ENCODE data around the gene VTN. TPM values are rescaled to one million over a fixed set of nuclear protein-coding genes. Genes with fewer than 3 reads are reported as not detected.

VTN gene
- total RNA-seq, 5 donors from 2014 or later (not counting 1 experiment from before 2014, with no cell fraction given): 0.50 to 1.9 (median 1.2) TPM

DNA sequence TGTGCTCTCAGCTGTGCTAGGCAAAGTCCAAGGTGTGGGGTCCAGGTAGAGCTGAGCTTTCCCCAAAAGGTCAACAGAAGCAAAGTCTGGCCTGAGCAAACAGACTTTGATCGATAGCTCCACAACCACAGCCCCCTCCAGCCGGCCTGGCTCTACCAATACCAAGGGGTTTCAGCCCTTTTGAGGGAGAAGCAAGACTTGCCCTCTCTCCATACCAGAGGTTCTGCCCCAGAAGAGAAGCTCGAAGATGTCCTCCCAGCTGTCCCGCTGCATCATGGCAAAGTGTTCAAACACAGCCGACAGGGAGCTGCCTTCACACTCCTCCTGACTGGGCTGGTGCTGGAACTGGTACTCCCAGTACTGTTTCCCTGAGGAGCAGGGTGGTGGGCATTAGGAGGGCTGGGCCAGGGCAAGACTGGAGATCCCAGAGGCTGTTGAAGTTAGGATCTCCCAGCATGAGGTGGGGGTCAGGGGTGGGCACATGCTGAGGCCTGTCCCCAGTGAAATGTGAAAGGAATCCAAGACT is 1.7 kb downstream of the VTN start:
- Histone ChIP-seq H3K36me3 (ENCODE audit: control insufficient read depth in 2 of 2, extremely low read depth in 1 of 2, insufficient read depth in 1 of 2, low read length in 1 of 2) (peaks cover 3 to 11% of the 10 kb centered on the region in 2 donors), H3K4me3 (ENCODE audit: control insufficient read depth in 1 of 2, extremely low read depth in 1 of 2, low read length in 1 of 2) (no peak overlapping the region), H3K27me3 (replicated peaks in 1 of 2; ENCODE audit: control insufficient read depth in 2 of 2, extremely low read depth in 1 of 2, insufficient read depth in 2 of 2, low read length in 1 of 2) (no peaks in the 10 kb centered on the region), H3K4me1 (ENCODE audit: control insufficient read depth in 1 of 2, extremely low read depth in 1 of 2, insufficient read depth in 2 of 2, low read length in 2 of 2) (peaks cover 5 to 21% of the 10 kb centered on the region in 2 experiments), H3K9me3 (no peaks in the 10 kb centered on the region), H3K27ac (ENCODE audit: low read length) (no peak overlapping the region)
- no peak overlapping the region for H3K4me3 Mint-ChIP-seq
- no peaks in the 10 kb centered on the region for H3K9me3 Mint-ChIP-seq
- DNase-seq: no peak
- POLR2A ChIA-PET: no interaction called here
- H3K27ac Mint-ChIP-seq: no peak overlapping the region
- peaks cover 3% of the 10 kb centered on the region for H3K36me3 Mint-ChIP-seq
- 88% methylated on average over 4 of the region's 5 CpGs for WGBS (ENCODE audit: insufficient coverage)
- ATAC-seq (replicated peaks in 1 of 4): no peak
- peaks cover 12 to 16% (median 16%) of the 10 kb centered on the region in 3 donors for H3K4me1 Mint-ChIP-seq
- CTCF ChIA-PET: no interaction called here
- H3K27me3 Mint-ChIP-seq: no peaks in the 10 kb centered on the region

DNA sequence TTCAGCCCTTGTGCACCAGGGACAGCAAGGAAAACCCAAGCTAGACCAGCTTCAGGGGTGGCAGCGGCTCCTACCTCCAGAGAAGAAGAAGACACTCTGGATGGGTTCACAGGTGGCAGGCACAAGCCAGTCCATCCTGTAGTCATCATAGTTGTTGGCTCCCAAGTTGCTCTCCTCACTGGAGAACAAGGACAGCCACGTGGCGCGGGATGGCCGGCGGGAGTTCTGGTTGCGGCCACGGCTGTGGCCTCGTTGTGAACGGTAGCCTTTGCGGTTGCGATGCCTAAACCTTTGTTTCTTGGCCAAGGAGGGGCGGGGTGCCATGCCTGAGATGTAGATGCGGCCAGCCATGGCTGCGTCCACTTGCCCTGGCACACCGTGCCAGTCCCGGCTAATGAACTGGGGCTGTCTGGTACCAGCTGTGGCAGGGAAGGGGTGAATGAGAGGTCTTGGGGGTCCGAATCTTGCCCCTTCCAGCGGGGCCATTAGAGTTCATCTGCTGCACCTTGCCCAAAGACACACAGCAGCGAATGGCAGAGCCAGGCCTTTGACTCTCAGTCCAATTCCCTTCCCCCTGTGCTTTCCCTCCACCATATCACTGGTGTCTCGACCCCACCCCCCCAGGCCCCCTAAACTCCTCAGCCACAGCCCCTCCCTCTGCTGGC is 2.3 kb downstream of the VTN start:
- 89% methylated on average over 19 of the region's 21 CpGs for WGBS (ENCODE audit: insufficient coverage)

DNA sequence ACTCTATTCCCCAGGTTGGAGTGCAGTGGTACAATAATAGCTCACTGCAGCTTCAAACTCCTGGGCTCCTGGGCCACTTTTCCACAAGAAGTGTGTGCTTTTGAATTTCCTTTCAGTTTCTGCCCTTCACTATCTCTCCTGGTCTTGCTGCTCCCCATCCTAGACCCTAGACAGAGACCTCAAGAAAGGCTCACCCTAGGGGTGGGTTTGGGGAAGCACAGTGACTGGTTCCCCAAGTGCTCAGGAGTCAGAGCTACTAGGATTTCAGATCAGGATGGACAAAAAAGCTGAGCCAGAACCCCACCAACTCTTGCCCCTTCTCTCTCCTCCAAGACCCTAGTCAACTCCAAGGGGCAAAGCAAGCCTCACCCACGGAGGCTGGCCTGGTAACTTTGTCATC is 3.5 kb downstream of the VTN start:
- peaks cover 4% of the 10 kb centered on the region for H3K36me3 Mint-ChIP-seq
- no peak for DNase-seq
- H3K4me1 Mint-ChIP-seq: peaks cover 4 to 5% (median 4%) of the 10 kb centered on the region in 3 donors
- Histone ChIP-seq H3K27ac (ENCODE audit: low read length) (no peak overlapping the region), H3K27me3 (replicated peaks in 1 of 2; ENCODE audit: control insufficient read depth in 2 of 2, extremely low read depth in 1 of 2, insufficient read depth in 2 of 2, low read length in 1 of 2) (no peaks in the 10 kb centered on the region), H3K36me3 (ENCODE audit: control insufficient read depth in 2 of 2, extremely low read depth in 1 of 2, insufficient read depth in 1 of 2, low read length in 1 of 2) (peaks cover 4 to 26% of the 10 kb centered on the region in 2 donors), H3K4me3 (ENCODE audit: control insufficient read depth in 1 of 2, extremely low read depth in 1 of 2, low read length in 1 of 2) (no peak overlapping the region), H3K4me1 (ENCODE audit: control insufficient read depth in 1 of 2, extremely low read depth in 1 of 2, insufficient read depth in 2 of 2, low read length in 2 of 2) (peaks cover 0 to 6% of the 10 kb centered on the region in 2 experiments), H3K9me3 (no peaks in the 10 kb centered on the region)
- WGBS (ENCODE audit: insufficient coverage): no CpG with 5 or more reads among the region's 1 CpG
- no peak for ATAC-seq (replicated peaks in 1 of 4)
- CTCF ChIA-PET: no interaction called here
- H3K9me3 Mint-ChIP-seq: no peaks in the 10 kb centered on the region
- H3K4me3 Mint-ChIP-seq: no peak overlapping the region
- no peak overlapping the region for H3K27ac Mint-ChIP-seq
- H3K27me3 Mint-ChIP-seq: no peaks in the 10 kb centered on the region
- POLR2A ChIA-PET: interaction anchor here in 1 of 2 donors (0.7 kb wide), 1 partner anchor 22 kb away, joined by 3 read pairs; no protein-coding TSS in a partner anchor

More for the DNA sequence above, 2.3 kb downstream of the VTN start:
- Histone ChIP-seq H3K9me3 (no peaks in the 10 kb centered on the region), H3K4me1 (ENCODE audit: control insufficient read depth in 1 of 2, extremely low read depth in 1 of 2, insufficient read depth in 2 of 2, low read length in 2 of 2) (peaks cover 5 to 16% of the 10 kb centered on the region in 2 experiments), H3K4me3 (ENCODE audit: control insufficient read depth in 1 of 2, extremely low read depth in 1 of 2, low read length in 1 of 2) (no peak overlapping the region), H3K27me3 (replicated peaks in 1 of 2; ENCODE audit: control insufficient read depth in 2 of 2, extremely low read depth in 1 of 2, insufficient read depth in 2 of 2, low read length in 1 of 2) (no peaks in the 10 kb centered on the region), H3K36me3 (ENCODE audit: control insufficient read depth in 2 of 2, extremely low read depth in 1 of 2, insufficient read depth in 1 of 2, low read length in 1 of 2) (peaks cover 3 to 16% of the 10 kb centered on the region in 2 donors), H3K27ac (ENCODE audit: low read length) (no peak overlapping the region)
- H3K27ac Mint-ChIP-seq: no peak overlapping the region
- no peak overlapping the region for H3K4me3 Mint-ChIP-seq
- ChIA-PET POLR2A (no interaction called here), CTCF (no interaction called here)
- no peak for ATAC-seq (replicated peaks in 1 of 4)
- no peaks in the 10 kb centered on the region for H3K9me3 Mint-ChIP-seq
- no peak for DNase-seq
- H3K36me3 Mint-ChIP-seq: peaks cover 4% of the 10 kb centered on the region
- H3K27me3 Mint-ChIP-seq: no peaks in the 10 kb centered on the region
- H3K4me1 Mint-ChIP-seq: peaks cover 6 to 10% (median 10%) of the 10 kb centered on the region in 3 donors

DNA sequence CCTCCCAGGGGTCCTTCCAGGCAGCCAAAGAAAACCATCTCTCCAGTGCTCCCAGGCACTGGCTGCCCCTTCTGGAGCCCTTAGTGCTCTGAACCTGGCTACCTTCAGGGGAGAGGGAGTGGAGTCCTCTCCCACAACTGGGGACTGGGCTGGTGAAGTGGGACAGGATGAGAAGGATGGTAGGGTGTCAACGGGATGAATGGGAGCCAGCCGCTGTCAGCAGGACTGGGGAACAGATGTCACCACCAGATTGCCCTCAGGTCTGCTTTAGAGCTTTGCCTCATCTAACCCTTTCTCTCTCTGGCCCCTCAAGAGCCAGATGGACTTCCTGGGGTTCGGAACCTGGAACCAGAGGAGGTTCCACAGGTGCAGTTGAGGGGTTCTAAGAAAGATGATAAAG is 4.6 kb downstream of the VTN start:
- H3K27ac Mint-ChIP-seq: no peak overlapping the region
- Histone ChIP-seq H3K4me1 (ENCODE audit: control insufficient read depth in 1 of 2, extremely low read depth in 1 of 2, insufficient read depth in 2 of 2, low read length in 2 of 2) (no peaks in the 10 kb centered on the region), H3K4me3 (ENCODE audit: control insufficient read depth in 1 of 2, extremely low read depth in 1 of 2, low read length in 1 of 2) (no peak overlapping the region), H3K9me3 (no peaks in the 10 kb centered on the region), H3K27me3 (replicated peaks in 1 of 2; ENCODE audit: control insufficient read depth in 2 of 2, extremely low read depth in 1 of 2, insufficient read depth in 2 of 2, low read length in 1 of 2) (no peaks in the 10 kb centered on the region), H3K27ac (ENCODE audit: low read length) (no peak overlapping the region), H3K36me3 (ENCODE audit: control insufficient read depth in 2 of 2, extremely low read depth in 1 of 2, insufficient read depth in 1 of 2, low read length in 1 of 2) (peaks cover 11 to 38% of the 10 kb centered on the region in 2 donors)
- POLR2A ChIA-PET: no interaction called here
- no CpG with 5 or more reads among the region's 3 CpGs for WGBS (ENCODE audit: insufficient coverage)
- H3K9me3 Mint-ChIP-seq: no peaks in the 10 kb centered on the region
- no peaks in the 10 kb centered on the region for H3K27me3 Mint-ChIP-seq
- ATAC-seq (replicated peaks in 1 of 4): no peak
- no peaks in the 10 kb centered on the region for H3K4me1 Mint-ChIP-seq
- no peak overlapping the region for H3K4me3 Mint-ChIP-seq
- no peak for DNase-seq
- CTCF ChIA-PET: no interaction called here
- H3K36me3 Mint-ChIP-seq: peaks cover 16% of the 10 kb centered on the region

DNA sequence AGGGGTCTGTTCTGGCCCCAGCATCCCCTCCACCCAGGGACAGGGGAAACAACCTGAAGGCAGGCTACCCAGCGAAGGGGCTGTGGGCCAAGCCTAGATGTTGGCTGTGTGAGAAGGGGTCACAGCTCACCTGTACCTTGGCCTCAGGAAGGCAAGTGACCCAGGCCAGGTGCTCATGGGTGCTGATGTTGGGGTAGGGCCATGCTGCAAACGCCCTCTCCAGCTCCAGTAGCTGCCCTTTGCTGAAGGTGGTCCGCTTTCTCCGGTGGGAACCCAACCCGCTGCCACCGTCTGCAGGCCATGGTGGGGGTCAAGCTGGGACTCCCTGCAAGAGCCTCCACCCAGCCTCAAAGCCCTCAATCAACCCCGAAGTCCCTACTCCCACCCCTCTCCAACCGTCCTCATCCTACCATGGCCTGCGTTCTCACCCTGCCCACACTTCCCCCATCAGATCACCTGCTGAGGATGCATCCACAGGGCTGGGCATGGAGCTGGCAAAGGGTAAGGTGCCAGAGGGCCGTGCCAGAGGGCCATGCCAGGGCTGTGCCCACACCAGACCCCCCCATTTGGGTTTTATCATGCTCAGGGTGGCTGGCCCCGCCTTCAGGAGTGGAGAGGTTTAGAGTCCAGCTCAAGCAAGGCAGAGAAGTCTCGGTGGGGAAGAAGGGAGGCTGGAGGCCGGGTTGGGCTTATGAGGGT is 5.3 kb downstream of the VTN start, which contains the start of gene SEBOX:
Gene SEBOX, minus strand, starts transcription at position 535 of the 699 bp plus-strand sequence. Its CDS starts 48 bp downstream, at position 487.
- Mint-ChIP-seq H3K4me3 (no peak within 1 kb of the TSS), H3K27ac (no peak within 1 kb of the TSS)
- CTCF ChIA-PET: no interaction called here

DNA sequence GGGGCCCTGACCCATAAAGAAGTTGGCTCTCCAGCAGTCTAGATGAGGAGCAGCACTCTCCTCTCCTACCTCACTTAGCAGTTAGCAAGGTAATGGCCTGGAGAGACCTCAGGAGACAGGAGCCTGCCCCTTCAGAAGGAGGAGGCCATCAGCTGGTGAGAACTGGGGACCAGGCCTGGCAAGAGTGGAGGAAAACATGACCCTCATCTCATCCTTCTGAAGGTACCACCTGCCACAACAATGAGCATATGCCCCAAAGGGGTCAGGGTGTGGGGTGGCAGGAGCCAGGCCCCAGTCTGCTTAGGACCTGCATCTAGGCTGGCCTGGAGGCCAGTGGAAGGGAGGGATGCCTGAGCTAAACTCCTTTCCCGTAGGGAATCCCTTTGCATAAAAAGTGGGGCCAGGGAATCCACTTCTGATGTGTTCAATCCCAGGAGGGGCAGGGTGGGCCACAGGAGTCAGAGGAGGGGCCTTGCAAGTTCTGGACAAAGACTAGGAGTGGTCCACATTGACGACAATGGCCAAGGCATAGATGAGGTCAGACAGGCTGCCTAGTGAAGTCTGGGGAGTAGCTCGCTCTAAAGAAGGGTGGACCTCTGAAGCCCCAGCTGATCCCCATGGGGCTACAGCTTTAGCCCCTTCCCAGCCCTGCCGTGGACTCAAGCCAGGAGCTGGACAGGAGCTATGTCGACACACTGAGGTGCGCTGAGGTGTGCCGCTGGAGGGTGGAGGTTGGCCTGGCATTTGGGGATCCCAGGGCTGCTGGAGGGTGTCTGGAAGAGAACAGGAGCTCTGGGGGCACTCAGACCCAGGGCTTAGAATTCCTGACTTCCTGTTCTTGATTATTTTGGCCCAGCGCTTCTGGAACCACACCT is 6.1 kb downstream of the VTN start:
- no peaks in the 10 kb centered on the region for H3K4me1 ChIP-seq (ENCODE audit: control insufficient read depth in 1 of 2, extremely low read depth in 1 of 2, insufficient read depth in 2 of 2, low read length in 2 of 2)
- no peak overlapping the region for H3K4me3 Mint-ChIP-seq
- H3K9me3 ChIP-seq: no peaks in the 10 kb centered on the region
- peaks cover 0 to 3% (median 3%) of the 10 kb centered on the region in 3 donors for H3K4me1 Mint-ChIP-seq
- no peaks in the 10 kb centered on the region for H3K27me3 Mint-ChIP-seq
- H3K27ac Mint-ChIP-seq: no peak overlapping the region
- CTCF ChIA-PET: no interaction called here
- 96% methylated on average over 6 of the region's 8 CpGs for WGBS (ENCODE audit: insufficient coverage)
- no peaks in the 10 kb centered on the region for H3K27me3 ChIP-seq (replicated peaks in 1 of 2; ENCODE audit: control insufficient read depth in 2 of 2, extremely low read depth in 1 of 2, insufficient read depth in 2 of 2, low read length in 1 of 2)
- H3K27ac ChIP-seq (ENCODE audit: low read length): no peak overlapping the region
- POLR2A ChIA-PET: interaction anchor here in 1 of 2 donors (0.6 kb wide), 1 partner anchor 189 kb away, joined by 3 read pairs; no protein-coding TSS in a partner anchor
- H3K36me3 ChIP-seq (ENCODE audit: control insufficient read depth in 2 of 2, extremely low read depth in 1 of 2, insufficient read depth in 1 of 2, low read length in 1 of 2): peaks cover 14 to 52% of the 10 kb centered on the region in 2 donors
- ATAC-seq (replicated peaks in 1 of 4) (no peak), DNase-seq (no peak)
- H3K9me3 Mint-ChIP-seq: no peaks in the 10 kb centered on the region
- H3K36me3 Mint-ChIP-seq: peaks cover 19% of the 10 kb centered on the region
- H3K4me3 ChIP-seq (ENCODE audit: control insufficient read depth in 1 of 2, extremely low read depth in 1 of 2, low read length in 1 of 2): no peak overlapping the region

More for the DNA sequence above, 5.3 kb downstream of the VTN start, which contains the start of gene SEBOX:
- H3K27ac ChIP-seq (ENCODE audit: low read length): no peak within 1 kb of the TSS
- ATAC-seq (replicated peaks in 1 of 4) (no peak), DNase-seq (no peak)
- peaks cover 11 to 44% of the 10 kb centered on the region in 2 donors for H3K36me3 ChIP-seq (ENCODE audit: control insufficient read depth in 2 of 2, extremely low read depth in 1 of 2, insufficient read depth in 1 of 2, low read length in 1 of 2)
- no peak within 1 kb of the TSS for H3K4me3 ChIP-seq (ENCODE audit: control insufficient read depth in 1 of 2, extremely low read depth in 1 of 2, low read length in 1 of 2)
- H3K27me3 ChIP-seq (replicated peaks in 1 of 2; ENCODE audit: control insufficient read depth in 2 of 2, extremely low read depth in 1 of 2, insufficient read depth in 2 of 2, low read length in 1 of 2): no peaks in the 10 kb centered on the region
- no peaks in the 10 kb centered on the region for H3K4me1 Mint-ChIP-seq
- H3K9me3 ChIP-seq: no peaks in the 10 kb centered on the region
- no peaks in the 10 kb centered on the region for H3K27me3 Mint-ChIP-seq
- no peaks in the 10 kb centered on the region for H3K9me3 Mint-ChIP-seq
- WGBS (ENCODE audit: insufficient coverage): 96% methylated on average over 4 of the region's 13 CpGs
- no peaks in the 10 kb centered on the region for H3K4me1 ChIP-seq (ENCODE audit: control insufficient read depth in 1 of 2, extremely low read depth in 1 of 2, insufficient read depth in 2 of 2, low read length in 2 of 2)
- H3K36me3 Mint-ChIP-seq: peaks cover 19% of the 10 kb centered on the region
- POLR2A ChIA-PET: no interaction called here
